GM12891 (cell line): ENCODE measurements around the gene HAT1.

Experiments used
- POLR2A ChIP-seq: IDR thresholded peaks from 2 replicates; pipeline ENCODE4 v1.6.1; 2011; ENCODE audit warnings: low read depth, low read length, control low read depth
- POLR2AphosphoS5 ChIP-seq: IDR thresholded peaks from 2 replicates; pipeline ENCODE4 v1.6.1; 2011; ENCODE audit warnings: low read depth, low read length, control low read depth

DNA sequence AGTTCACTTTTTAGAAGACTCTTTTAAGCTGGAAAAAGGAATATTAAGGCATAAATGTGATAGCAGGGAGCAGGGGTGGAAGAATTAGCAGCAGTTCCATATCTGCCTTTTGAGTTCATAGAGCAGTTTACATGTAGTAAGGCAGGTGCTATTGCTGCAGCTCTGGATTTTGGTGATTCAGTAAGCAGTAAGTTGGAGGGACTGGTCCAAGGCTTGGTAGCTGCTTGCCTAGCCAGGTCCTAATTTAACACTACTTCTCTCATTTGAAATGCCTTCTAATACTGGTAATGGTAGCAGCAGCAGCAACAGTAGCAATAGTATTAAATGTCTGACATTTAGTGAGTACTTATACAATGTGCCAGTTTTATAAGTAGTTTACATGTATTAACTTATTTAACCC is 30.0 kb downstream of the HAT1 start:
- TF ChIP-seq POLR2A (no peak), POLR2AphosphoS5 (no peak)
